Measurements from ENCODE around the gene ZMYM2.

Gene ZMYM2

GRCh38 chr13:20049558-20050473 lies 91.3 kb downstream of the ZMYM2 start:
- DNase-seq = no peak

- DNase-seq = no peak
These were observed 92.8 kb downstream of the ZMYM2 start for GRCh38 chr13:20051366-20051765.

GRCh38 chr13:20053016-20053415 lies 94.5 kb downstream of the ZMYM2 start:
- no peak for DNase-seq

GRCh38 chr13:20053891-20054290 lies 95.4 kb downstream of the ZMYM2 start:
- no peak for DNase-seq

GRCh38 chr13:20054586-20054985 lies 96.1 kb downstream of the ZMYM2 start:
- DNase-seq = no peak

- DNase-seq = no peak
These were observed 98.7 kb downstream of the ZMYM2 start for GRCh38 chr13:20057214-20057613.

GRCh38 chr13:20057963-20058362 lies 99.4 kb downstream of the ZMYM2 start:
- no peak for DNase-seq

GRCh38 chr13:20058476-20058875 lies 99.9 kb downstream of the ZMYM2 start:
- no peak for DNase-seq

- no peak for DNase-seq
These were observed 105.6 kb downstream of the ZMYM2 start for GRCh38 chr13:20064128-20064527.

GRCh38 chr13:20065516-20065915 lies 107.0 kb downstream of the ZMYM2 start:
- DNase-seq = no peak

- no peak for DNase-seq
These were observed 111.4 kb downstream of the ZMYM2 start for GRCh38 chr13:20069956-20070355.

- no peak for DNase-seq
These were observed 115.2 kb downstream of the ZMYM2 start for GRCh38 chr13:20073775-20074174.

- no peak for DNase-seq
These were observed 116.4 kb downstream of the ZMYM2 start for GRCh38 chr13:20074966-20075365.

GRCh38 chr13:20077086-20077485 lies 118.6 kb downstream of the ZMYM2 start:
- no peak for DNase-seq

- DNase-seq = no peak
These were observed 122.0 kb downstream of the ZMYM2 start for GRCh38 chr13:20080377-20081164.

- no peak for DNase-seq
These were observed 131.8 kb downstream of the ZMYM2 start for GRCh38 chr13:20090349-20090748.

- DNase-seq = no peak
These were observed 135.4 kb downstream of the ZMYM2 start for GRCh38 chr13:20093951-20094350.

GRCh38 chr13:20099319-20099718 lies 140.8 kb downstream of the ZMYM2 start:
- no peak for DNase-seq

GRCh38 chr13:20101467-20102316 lies 143.2 kb downstream of the ZMYM2 start:
- no peak for DNase-seq

- DNase-seq = no peak
These were observed 144.1 kb downstream of the ZMYM2 start for GRCh38 chr13:20102525-20103180.

- DNase-seq = no peak
These were observed 146.7 kb downstream of the ZMYM2 start for GRCh38 chr13:20105161-20105689.

GRCh38 chr13:20106742-20107141 lies 148.2 kb downstream of the ZMYM2 start:
- no peak for DNase-seq

All from NCI-H2081 (cell line).